Glutamatergic neuron (in vitro differentiated cells): ENCODE measurements around the gene EEF1AKMT4. TPM values are rescaled to one million over a fixed set of nuclear protein-coding genes. Genes with fewer than 3 reads are reported as not detected.

Source experiments
- DNase-seq: peaks from one replicate; pipeline ENCODE4 v3.0.0; 2022
- H3K27ac Mint-ChIP-seq: one replicate; pipeline ENCODE4 v1.8.0; 2020; ENCODE audit warnings: mild to moderate bottlenecking, mixed read lengths, inconsistent platforms; ENCODE audit not compliant: unreplicated experiment
- H3K27me3 Mint-ChIP-seq: one replicate; pipeline ENCODE4 v1.8.0; 2020; ENCODE audit warnings: mild to moderate bottlenecking, moderate library complexity, mixed read lengths, inconsistent platforms; ENCODE audit not compliant: unreplicated experiment
- H3K36me3 Mint-ChIP-seq: one replicate; pipeline ENCODE4 v1.8.0; 2020; ENCODE audit warnings: mild to moderate bottlenecking, mixed read lengths, inconsistent platforms; ENCODE audit not compliant: unreplicated experiment
- H3K4me1 Mint-ChIP-seq: one replicate; pipeline ENCODE4 v1.8.0; 2020; ENCODE audit warnings: mild to moderate bottlenecking, low read depth, mixed read lengths, inconsistent platforms; ENCODE audit not compliant: unreplicated experiment
- H3K4me3 Mint-ChIP-seq: one replicate; pipeline ENCODE4 v1.8.0; 2020; ENCODE audit warnings: mild to moderate bottlenecking, mixed read lengths, inconsistent platforms; ENCODE audit not compliant: unreplicated experiment
- H3K9me3 Mint-ChIP-seq: one replicate; pipeline ENCODE4 v1.8.0; 2020; ENCODE audit warnings: mild to moderate bottlenecking, moderate library complexity, mixed read lengths, inconsistent platforms; ENCODE audit not compliant: unreplicated experiment
- total RNA-seq: library from RNA; stranded (reverse); fragmentation: NEBNext Ultra II Directional; extraction: Animal tissue kit (Norgen Biotek cat#: 25700); gene quantifications from one replicate; pipeline ENCODE4 v1.2.1, GENCODE V29; 2021; ENCODE audit not compliant: unreplicated experiment
- TF ChIP-seq, protein P1 (sequence below): fragments of 200-600 bp; sonication (generic); IDR thresholded peaks from one replicate; pipeline ENCODE4 v1.5.0; 2021; ENCODE audit not compliant: partially characterized antibody, unreplicated experiment

EEF1AKMT4 gene
- total RNA-seq, 1 donor from 2014 or later, result 1.7 TPM

DNA sequence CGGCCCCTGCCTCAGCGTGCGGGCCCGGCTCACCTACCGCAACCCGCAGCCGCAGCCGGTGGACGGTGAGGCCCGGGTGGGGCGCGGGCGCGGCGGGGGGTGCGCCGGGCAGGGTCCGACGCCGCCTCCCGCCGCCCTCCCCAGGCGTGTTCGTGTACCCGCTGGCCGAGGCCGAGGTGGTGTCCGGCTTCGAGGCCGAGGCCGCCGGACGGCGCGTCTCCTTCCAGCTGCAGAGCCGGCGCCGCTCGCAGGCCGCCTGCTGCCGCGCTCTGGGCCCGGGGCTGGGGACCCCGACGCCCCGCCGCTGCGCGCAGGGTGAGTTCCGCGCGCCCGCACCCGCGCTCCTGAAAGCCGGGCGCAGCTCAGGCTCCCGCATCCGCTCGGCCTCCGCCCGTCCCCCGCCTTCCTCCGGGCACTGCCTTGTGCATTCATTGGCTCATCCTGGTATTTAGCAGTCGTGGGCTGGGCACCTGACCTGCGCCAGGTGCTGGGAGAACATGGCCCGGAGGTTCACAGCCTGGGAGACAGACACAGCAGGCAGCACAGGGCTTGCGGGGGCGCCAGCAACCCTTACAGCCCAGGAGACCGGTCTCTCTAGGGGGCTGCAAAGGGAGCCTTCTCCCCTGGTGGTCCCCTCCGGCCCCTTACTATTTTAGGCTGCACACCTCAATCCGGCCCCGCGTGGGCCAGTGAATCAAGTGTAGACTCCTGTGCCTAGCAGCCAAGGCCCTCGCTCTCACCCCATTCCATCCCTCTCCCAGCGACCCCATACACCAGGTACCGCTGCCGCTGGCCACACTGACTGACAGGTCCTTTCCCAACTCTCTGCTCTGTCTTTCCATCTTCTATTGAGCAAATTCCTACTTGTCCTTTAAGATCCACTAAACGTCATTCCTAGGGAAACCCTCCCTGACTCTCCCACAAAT lies 18.6 kb upstream of the EEF1AKMT4 start:
- H3K9me3 Mint-ChIP-seq, result peaks cover 15% of the 10 kb centered on the region
- peaks cover 14% of the 10 kb centered on the region for H3K27me3 Mint-ChIP-seq

DNA sequence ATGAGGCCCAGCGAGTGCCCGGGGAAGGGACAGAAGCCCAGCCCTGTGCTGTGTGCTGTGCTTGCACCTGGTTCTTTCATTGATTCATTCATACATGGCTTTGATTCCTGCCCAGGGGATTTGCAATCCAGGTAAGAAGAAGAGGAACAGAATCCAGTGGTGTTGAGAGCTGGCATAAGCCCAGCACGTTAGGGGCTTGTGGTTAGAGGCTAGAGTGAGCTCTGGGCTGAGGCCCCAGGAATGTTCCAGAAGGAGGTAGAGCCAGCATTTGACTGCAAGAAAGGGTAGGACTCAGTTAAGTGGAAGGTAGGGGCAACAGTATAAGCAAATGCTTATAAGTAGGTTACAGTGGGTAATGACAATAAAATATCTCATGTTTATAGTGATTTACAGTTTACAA lies 17.8 kb upstream of the EEF1AKMT4 start:
- Mint-ChIP-seq H3K27me3 (peaks cover 15% of the 10 kb centered on the region), H3K27ac (no peak overlapping the region)

More for the DNA sequence above, 18.6 kb upstream of the EEF1AKMT4 start:
- Mint-ChIP-seq H3K36me3 (no peaks in the 10 kb centered on the region), H3K4me3 (peak overlapping the region; percentile 74), H3K27ac (peak overlapping the region; percentile 5), H3K4me1 (peaks cover 26% of the 10 kb centered on the region)
- DNase-seq, result peak; percentile 38
- TF ChIP-seq, protein P1, sequence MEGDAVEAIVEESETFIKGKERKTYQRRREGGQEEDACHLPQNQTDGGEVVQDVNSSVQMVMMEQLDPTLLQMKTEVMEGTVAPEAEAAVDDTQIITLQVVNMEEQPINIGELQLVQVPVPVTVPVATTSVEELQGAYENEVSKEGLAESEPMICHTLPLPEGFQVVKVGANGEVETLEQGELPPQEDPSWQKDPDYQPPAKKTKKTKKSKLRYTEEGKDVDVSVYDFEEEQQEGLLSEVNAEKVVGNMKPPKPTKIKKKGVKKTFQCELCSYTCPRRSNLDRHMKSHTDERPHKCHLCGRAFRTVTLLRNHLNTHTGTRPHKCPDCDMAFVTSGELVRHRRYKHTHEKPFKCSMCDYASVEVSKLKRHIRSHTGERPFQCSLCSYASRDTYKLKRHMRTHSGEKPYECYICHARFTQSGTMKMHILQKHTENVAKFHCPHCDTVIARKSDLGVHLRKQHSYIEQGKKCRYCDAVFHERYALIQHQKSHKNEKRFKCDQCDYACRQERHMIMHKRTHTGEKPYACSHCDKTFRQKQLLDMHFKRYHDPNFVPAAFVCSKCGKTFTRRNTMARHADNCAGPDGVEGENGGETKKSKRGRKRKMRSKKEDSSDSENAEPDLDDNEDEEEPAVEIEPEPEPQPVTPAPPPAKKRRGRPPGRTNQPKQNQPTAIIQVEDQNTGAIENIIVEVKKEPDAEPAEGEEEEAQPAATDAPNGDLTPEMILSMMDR, result no peak

DNA sequence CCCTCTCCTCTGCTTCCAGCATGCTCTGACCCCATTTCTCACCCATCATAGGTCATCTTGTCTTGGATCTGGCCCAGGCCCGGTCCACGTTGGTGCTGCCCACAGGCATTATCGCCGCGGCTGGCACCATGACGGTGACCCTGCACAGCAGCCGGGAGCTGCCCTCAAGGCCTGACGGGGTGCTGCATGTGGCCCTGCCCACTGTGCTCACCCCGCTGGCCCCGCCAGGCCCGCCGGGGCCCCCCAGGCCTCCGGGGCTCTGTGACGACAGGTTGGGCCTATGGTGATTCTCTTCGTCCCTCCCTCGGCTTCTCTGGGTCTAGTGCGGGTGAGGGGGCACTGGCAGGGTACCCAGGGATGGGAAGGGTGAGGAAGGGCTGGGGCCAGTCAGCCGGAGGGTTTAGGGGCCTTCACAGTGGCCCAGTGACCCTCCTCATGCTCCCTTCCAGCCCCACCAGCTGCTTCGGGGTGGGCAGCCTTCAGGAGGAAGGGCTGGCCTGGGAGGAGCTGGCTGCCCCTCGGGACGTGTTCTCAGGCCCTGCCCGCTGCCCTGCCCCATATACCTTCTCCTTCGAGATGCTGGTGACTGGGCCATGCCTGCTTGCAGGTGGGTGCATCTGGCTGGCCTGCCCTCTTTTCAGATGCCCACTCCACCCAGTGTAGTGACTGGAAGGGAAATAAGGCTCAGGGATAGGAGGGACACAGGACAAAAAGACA lies 16.2 kb upstream of the EEF1AKMT4 start:
- no peak overlapping the region for H3K4me3 Mint-ChIP-seq
- H3K27ac Mint-ChIP-seq, result no peak overlapping the region
- H3K4me1 Mint-ChIP-seq, result peaks cover 34% of the 10 kb centered on the region
- DNase-seq, result no peak
- H3K9me3 Mint-ChIP-seq, result peaks cover 21% of the 10 kb centered on the region
- TF ChIP-seq, protein P1, result no peak
- no peaks in the 10 kb centered on the region for H3K36me3 Mint-ChIP-seq
- H3K27me3 Mint-ChIP-seq, result peaks cover 19% of the 10 kb centered on the region

More for the DNA sequence above, 17.8 kb upstream of the EEF1AKMT4 start:
- DNase-seq, result no peak
- peaks cover 17% of the 10 kb centered on the region for H3K9me3 Mint-ChIP-seq
- H3K36me3 Mint-ChIP-seq, result no peaks in the 10 kb centered on the region
- peaks cover 27% of the 10 kb centered on the region for H3K4me1 Mint-ChIP-seq
- TF ChIP-seq, protein P1, result no peak
- H3K4me3 Mint-ChIP-seq, result peak overlapping the region; percentile 74

DNA sequence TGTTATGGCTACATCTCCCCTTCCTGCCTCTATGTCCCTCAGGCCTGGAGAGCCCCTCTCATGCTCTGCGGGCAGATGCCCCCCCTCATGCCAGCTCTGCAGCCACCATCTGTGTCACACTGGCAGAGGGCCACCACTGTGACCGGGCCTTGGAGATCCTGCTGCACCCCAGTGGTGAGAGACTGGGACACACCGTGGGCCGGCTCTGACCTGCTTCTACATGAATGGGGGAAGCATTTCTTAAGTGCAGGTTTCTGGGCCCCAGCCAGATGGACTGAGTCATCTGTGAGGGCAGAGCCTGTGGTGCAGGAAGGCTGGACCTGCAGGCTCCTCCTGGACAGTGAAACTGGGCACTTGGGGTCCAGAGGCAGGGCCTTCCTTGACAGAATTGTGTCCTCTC lies 15.2 kb upstream of the EEF1AKMT4 start:
- Mint-ChIP-seq H3K36me3 (peaks cover 4% of the 10 kb centered on the region), H3K9me3 (peaks cover 24% of the 10 kb centered on the region), H3K4me3 (peak overlapping the region; percentile 68), H3K27ac (peak overlapping the region; percentile 84), H3K4me1 (peaks cover 34% of the 10 kb centered on the region), H3K27me3 (peaks cover 17% of the 10 kb centered on the region)
- DNase-seq, result no peak
- TF ChIP-seq, protein P1, result no peak
